Spleen (tissue), 11 donors: ENCODE results near the gene FRMD4B. TPM values are rescaled to one million over a fixed set of nuclear protein-coding genes. Genes with fewer than 3 reads are reported as not detected.

ENCODE experiments used
- DNase-seq: peaks from one replicate; pipeline ENCODE4 v3.0.0-alpha.2; 2020
- H3K27ac ChIP-seq, 8 donors: fragments of 200-600 bp; sonication (generic) in 7 of 8; 1 replicate in 4 of 8; 2 replicates in 4 of 8; pipeline versions ENCODE4 v1.5.0 to v1.8.0; 2016 to 2021; ENCODE audit warnings: inconsistent platforms in 4 of 8, mild to moderate bottlenecking in 4 of 8, moderate library complexity in 1 of 8
- H3K27me3 ChIP-seq, 7 donors: fragments of 200-600 bp; sonication (generic) in 6 of 7; replicated peaks in 1 of 7; 1 replicate in 4 of 7; 2 replicates in 3 of 7; pipeline versions ENCODE4 v1.5.0 to v1.8.0; 2016 to 2021; ENCODE audit warnings: inconsistent platforms in 3 of 7, mild to moderate bottlenecking in 1 of 7
- H3K36me3 ChIP-seq, 6 donors: fragments of 200-600 bp; sonication (generic) in 5 of 6; 1 replicate in 4 of 6; 2 replicates in 2 of 6; pipeline versions ENCODE4 v1.5.0 to v1.8.0; 2016 to 2021; ENCODE audit warnings: inconsistent platforms in 2 of 6
- H3K4me1 ChIP-seq, 6 donors: fragments of 200-600 bp; sonication (generic) in 5 of 6; 1 replicate in 3 of 6; 2 replicates in 3 of 6; pipeline versions ENCODE4 v1.5.0 to v1.8.0; 2016 to 2021; ENCODE audit warnings: inconsistent platforms in 3 of 6
- H3K4me3 ChIP-seq, 8 donors: fragments of 200-600 bp; sonication (generic) in 7 of 8; 1 replicate in 4 of 8; 2 replicates in 4 of 8; pipeline versions ENCODE4 v1.5.0 to v1.8.0; 2016 to 2021; ENCODE audit warnings: inconsistent platforms in 4 of 8, mild to moderate bottlenecking in 4 of 8, moderate library complexity in 2 of 8
- H3K9me3 ChIP-seq, 8 donors: fragments of 200-600 bp; sonication (generic) in 7 of 8; 1 replicate in 4 of 8; 2 replicates in 4 of 8; pipeline versions ENCODE4 v1.5.0 to v1.8.0; 2016 to 2021; ENCODE audit warnings: inconsistent platforms in 4 of 8
- POLR2A ChIP-seq, 3 donors: fragments of 450-650 bp; IDR thresholded peaks; one replicate each; pipeline ENCODE4 v1.5.1; 2017; ENCODE audit warnings: antibody characterized with exemption in 3 of 3, mild to moderate bottlenecking in 1 of 3
- POLR2AphosphoS5 ChIP-seq, 3 donors: sonication (generic); formaldehyde crosslinking; IDR thresholded peaks; one replicate each; pipeline ENCODE4 v1.5.1; 2017; ENCODE audit warnings: antibody characterized with exemption in 3 of 3
- WGBS, 5 donors: extraction: QIAGEN DNeasy Blood & Tissue Kit in 3 of 5; methylation state at CpG; one replicate each; pipeline versions ENCODE4 v1.1.5 to v1.1.7; 2013 to 2018; 5-methylcytosine and 5-hydroxymethylcytosine counted together
- intact Hi-C: fragments of 100-400 bp; cut with DNase I; formaldehyde crosslinking; loops from one replicate; pipeline ENCODE4 v1.15.0; 2023; ENCODE audit warnings: low total_unique reads
- polyA plus RNA-seq, 3 donors: library from polyadenylated mRNA; stranded (reverse); fragments of 200-250 nt; gene quantifications; one replicate each; pipeline ENCODE4 v1.2.1, GENCODE V29; 2013
- total RNA-seq, 7 donors: library from RNA; depleted of rRNA in 3 of 7; stranded (reverse); fragments of >200 nt in 3 of 7; fragmentation: NEBNext Ultra II Directional in 4 of 7; extraction: Animal tissue kit (Norgen Biotek cat#: 25700) in 4 of 7; gene quantifications; one replicate each; pipeline versions ENCODE4 v1.1.0 to v1.2.1, GENCODE V29; 2016 to 2021
- TF ChIP-seq, protein P1 (sequence below), 11 experiments: fragments of 200-600 bp in 7 of 11; fragments of 450-650 bp in 4 of 11; sonication (generic) in 4 of 11; IDR thresholded peaks in 8 of 11; conservative IDR thresholded peaks in 3 of 11; 1 replicate in 7 of 11; 2 replicates in 4 of 11; pipeline versions ENCODE4 v1.4.0 to v1.8.0; 2016 to 2021; ENCODE audit warnings: antibody characterized with exemption in 11 of 11, inconsistent platforms in 4 of 11, mild to moderate bottlenecking in 1 of 11
- donor health status: healthy with polysubstance abuse.
- donor health status: DM: no; HTN: no; CAD: no; lungs with moderate emphysema.
- donor health status: DM: no; HTN: no; CAD: no.
- donor health status: Bipolar disorder and iron deficiency.
- donor health status: healthy.
- donor health status: DM: no; HTN: no; CAD: no.
- donor health status: DM: yes; HTN: yes; CAD: no.

Gene FRMD4B
- total and polyA plus RNA-seq, 10 donors, result 8.1 to 143 (median 112) TPM

DNA sequence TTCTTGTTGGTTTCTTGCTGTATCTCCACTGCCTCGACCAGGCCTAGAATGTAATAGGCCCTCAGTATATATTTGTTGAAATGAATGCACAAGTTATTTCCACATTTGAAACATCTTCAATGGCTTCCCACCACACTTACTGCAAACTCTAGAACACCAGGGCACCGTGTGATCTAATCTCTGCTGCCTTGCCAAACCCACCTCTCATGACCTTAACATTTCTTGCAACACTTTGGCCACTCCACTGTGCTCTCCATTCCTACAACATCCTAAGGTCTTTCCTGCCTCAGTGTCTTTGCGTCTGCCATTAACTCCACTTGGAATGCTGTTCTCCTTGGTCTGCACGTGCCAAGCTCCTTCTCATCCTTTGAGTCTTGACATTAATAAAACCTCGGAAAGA, 14.1 kb downstream of the FRMD4B start:
- Histone ChIP-seq H3K27ac (peak overlapping the region in 6 of 8 donors; percentile 5 to 78 (median 74)), H3K27me3 (no peaks in the 10 kb centered on the region), H3K36me3 (no peaks in the 10 kb centered on the region), H3K9me3 (no peaks in the 10 kb centered on the region), H3K4me1 (peaks cover 26 to 59% (median 44%) of the 10 kb centered on the region in 6 donors), H3K4me3 (no peak overlapping the region)
- intact Hi-C loops, result no loop called here
- no peak for DNase-seq
- TF ChIP-seq POLR2AphosphoS5 (IDR thresholded peaks at IDR 0.05), result peak in 1 of 3 donors; percentile 9
- no peak for TF ChIP-seq POLR2A (IDR thresholded peaks at IDR 0.05)
- WGBS, 5 donors, result 79 to 88% (median 84%) methylated on average over 5 of the region's 5 CpGs

DNA sequence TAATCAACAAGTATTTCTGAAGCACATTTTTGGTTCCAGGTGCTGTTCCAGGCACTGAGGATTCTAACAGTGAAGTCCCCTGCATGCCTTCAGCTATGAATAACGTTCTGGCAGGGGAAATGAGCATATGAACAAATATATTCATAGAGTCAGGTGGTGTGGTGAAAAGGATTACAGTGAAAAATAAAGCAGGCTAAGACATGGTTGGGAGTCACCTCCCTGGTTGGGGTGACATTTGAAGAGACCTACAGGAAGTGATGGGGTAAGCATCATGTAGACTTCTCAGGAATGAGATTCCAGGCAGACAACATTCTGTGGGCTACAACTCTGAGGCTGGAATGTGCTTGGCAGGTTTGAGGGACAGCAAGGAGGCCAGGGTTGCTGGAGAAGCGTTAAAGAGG, 15.0 kb downstream of the FRMD4B start:
- H3K4me3 ChIP-seq, result no peak overlapping the region
- intact Hi-C loops, result no loop called here
- no peaks in the 10 kb centered on the region for H3K9me3 ChIP-seq
- H3K27me3 ChIP-seq, result no peaks in the 10 kb centered on the region
- no peak for TF ChIP-seq POLR2AphosphoS5 (IDR thresholded peaks at IDR 0.05)
- TF ChIP-seq, protein P1, sequence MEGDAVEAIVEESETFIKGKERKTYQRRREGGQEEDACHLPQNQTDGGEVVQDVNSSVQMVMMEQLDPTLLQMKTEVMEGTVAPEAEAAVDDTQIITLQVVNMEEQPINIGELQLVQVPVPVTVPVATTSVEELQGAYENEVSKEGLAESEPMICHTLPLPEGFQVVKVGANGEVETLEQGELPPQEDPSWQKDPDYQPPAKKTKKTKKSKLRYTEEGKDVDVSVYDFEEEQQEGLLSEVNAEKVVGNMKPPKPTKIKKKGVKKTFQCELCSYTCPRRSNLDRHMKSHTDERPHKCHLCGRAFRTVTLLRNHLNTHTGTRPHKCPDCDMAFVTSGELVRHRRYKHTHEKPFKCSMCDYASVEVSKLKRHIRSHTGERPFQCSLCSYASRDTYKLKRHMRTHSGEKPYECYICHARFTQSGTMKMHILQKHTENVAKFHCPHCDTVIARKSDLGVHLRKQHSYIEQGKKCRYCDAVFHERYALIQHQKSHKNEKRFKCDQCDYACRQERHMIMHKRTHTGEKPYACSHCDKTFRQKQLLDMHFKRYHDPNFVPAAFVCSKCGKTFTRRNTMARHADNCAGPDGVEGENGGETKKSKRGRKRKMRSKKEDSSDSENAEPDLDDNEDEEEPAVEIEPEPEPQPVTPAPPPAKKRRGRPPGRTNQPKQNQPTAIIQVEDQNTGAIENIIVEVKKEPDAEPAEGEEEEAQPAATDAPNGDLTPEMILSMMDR (IDR thresholded peaks at IDR 0.05 in 8 of 11, conservative IDR thresholded peaks at IDR 0.05 in 3 of 11), result no peak
- no peak for TF ChIP-seq POLR2A (IDR thresholded peaks at IDR 0.05)
- 47 to 60% (median 56%) methylated on average over 2 of the region's 2 CpGs for WGBS, 5 donors
- H3K36me3 ChIP-seq, result no peaks in the 10 kb centered on the region
- H3K4me1 ChIP-seq, result peaks cover 26 to 59% (median 44%) of the 10 kb centered on the region in 6 donors
- H3K27ac ChIP-seq, result peak overlapping the region; percentile 48 to 78 (median 74)
- no peak for DNase-seq

DNA sequence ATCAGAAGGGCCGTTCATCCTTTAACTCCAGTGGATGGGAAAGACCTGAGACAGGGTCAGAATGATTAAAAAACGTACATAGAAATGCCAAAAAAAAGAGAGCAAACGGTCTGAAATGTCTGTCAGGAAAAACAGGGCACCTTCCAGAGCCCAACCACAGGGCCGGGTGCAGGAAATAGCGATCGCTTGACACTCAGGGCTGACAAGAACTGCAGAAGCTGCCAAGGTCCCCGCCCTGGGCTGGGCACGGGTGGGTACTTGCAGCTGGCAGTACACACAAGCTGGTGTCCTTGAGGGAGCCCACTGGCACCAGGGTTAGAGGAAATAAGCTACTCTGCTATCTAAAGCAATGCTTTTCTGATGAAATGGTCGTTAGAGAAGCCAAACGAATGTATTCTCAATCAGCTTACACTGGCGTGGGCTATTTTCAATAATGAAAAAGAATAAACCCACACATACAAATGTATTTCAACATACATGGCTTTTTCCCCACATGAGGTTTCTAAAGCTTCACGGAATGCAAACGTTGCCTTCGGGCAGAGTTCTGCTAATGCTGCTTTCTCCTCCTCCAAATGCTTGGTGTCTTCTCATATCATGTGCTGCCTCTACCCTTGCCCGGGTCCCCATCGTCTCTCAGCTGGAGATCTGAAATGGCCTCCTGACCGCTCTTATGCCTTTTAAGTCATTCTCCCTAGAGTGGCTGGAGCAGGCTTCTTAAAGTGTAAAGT, 15.6 kb downstream of the FRMD4B start:
- WGBS, 5 donors, result 22 to 31% (median 24%) methylated on average over 17 of the region's 17 CpGs
- intact Hi-C loops, result no loop called here
- Histone ChIP-seq H3K4me3 (peak overlapping the region in 3 of 8 donors; percentile 1 to 26 (median 4)), H3K4me1 (peaks cover 26 to 60% (median 44%) of the 10 kb centered on the region in 6 donors), H3K27ac (peak overlapping the region; percentile 48 to 78 (median 74)), H3K27me3 (no peaks in the 10 kb centered on the region), H3K36me3 (no peaks in the 10 kb centered on the region), H3K9me3 (no peaks in the 10 kb centered on the region)
- TF ChIP-seq, protein P1 (IDR thresholded peaks at IDR 0.05 in 8 of 11, conservative IDR thresholded peaks at IDR 0.05 in 3 of 11), result no peak
- TF ChIP-seq POLR2A (IDR thresholded peaks at IDR 0.05) (no peak), POLR2AphosphoS5 (IDR thresholded peaks at IDR 0.05) (peak; percentile 80 to 85 (median 82))
- DNase-seq, result peak; percentile 95

DNA sequence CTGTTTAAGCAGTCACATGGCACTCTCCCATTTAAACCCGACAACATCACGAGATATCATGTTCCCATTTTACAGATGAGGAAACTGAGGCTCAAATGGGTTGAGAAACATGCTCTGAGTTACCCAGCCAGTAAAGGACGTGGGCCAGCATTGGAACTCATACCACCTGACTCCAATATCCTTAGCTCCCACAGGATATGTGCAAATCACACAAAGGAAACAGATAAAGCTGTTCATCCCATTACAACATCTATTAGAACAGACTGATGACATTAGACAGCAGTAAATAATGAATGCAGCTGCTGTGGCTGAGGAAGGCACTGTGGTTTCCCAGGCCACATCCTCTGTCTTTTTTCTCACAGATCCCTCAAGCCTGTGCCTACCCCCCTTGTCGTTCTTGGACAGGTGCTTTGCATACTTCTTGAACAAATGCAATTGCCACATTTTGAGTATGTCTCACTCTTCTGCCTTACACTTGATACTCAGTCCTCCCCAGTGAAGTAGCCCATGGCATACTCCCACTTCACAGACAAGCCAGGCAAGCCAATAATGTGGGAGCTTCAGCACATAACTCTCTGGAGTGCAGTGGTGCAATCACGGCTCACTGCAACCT, 17.7 kb downstream of the FRMD4B start:
- H3K36me3 ChIP-seq, result no peaks in the 10 kb centered on the region
- DNase-seq, result no peak
- peaks cover 26 to 67% (median 52%) of the 10 kb centered on the region in 6 donors for H3K4me1 ChIP-seq
- 32 to 48% (median 40%) methylated on average over 5 of the region's 5 CpGs for WGBS, 5 donors
- no peaks in the 10 kb centered on the region for H3K27me3 ChIP-seq
- no peak overlapping the region for H3K4me3 ChIP-seq
- H3K27ac ChIP-seq, result peak overlapping the region in 7 of 8 donors; percentile 3 to 78 (median 76)
- TF ChIP-seq POLR2A (IDR thresholded peaks at IDR 0.05) (no peak), POLR2AphosphoS5 (IDR thresholded peaks at IDR 0.05) (peak in 2 of 3 donors; percentile 34 to 67)
- intact Hi-C loops, result no loop called here
- H3K9me3 ChIP-seq, result no peaks in the 10 kb centered on the region

DNA sequence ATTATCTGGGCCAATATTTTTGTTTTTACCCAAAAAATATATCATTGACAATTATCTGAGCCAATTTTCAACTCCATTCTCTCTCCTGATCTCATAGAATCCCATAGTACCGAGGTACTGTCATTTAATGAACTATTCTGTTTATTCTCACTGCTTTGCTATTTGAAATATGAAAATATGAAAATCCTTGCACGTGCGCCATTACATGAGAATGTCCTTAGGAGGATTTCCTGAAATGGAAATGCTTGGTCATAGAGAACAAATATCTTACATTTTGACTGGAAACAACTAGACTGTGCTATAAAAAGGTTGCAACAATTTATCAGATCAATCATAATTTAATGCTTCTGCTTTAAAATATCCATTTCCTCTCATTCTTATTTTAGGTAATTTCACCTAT, 18.3 kb downstream of the FRMD4B start:
- no peak for TF ChIP-seq POLR2A (IDR thresholded peaks at IDR 0.05)
- no peak for TF ChIP-seq POLR2AphosphoS5 (IDR thresholded peaks at IDR 0.05)
- TF ChIP-seq, protein P1 (IDR thresholded peaks at IDR 0.05 in 8 of 11, conservative IDR thresholded peaks at IDR 0.05 in 3 of 11), result no peak
- intact Hi-C loops, result no loop called here
- WGBS, 5 donors, result 70 to 78% (median 73%) methylated on average over 3 of the region's 3 CpGs
- no peaks in the 10 kb centered on the region for H3K9me3 ChIP-seq
- H3K27ac ChIP-seq, result peak overlapping the region in 7 of 8 donors; percentile 3 to 78 (median 76)
- H3K4me3 ChIP-seq, result no peak overlapping the region
- no peaks in the 10 kb centered on the region for H3K36me3 ChIP-seq
- no peaks in the 10 kb centered on the region for H3K27me3 ChIP-seq
- no peak for DNase-seq
- H3K4me1 ChIP-seq, result peaks cover 26 to 67% (median 52%) of the 10 kb centered on the region in 6 donors
